ENCODE measurements around the gene ROR1. TPM values are rescaled to one million over a fixed set of nuclear protein-coding genes. Genes with fewer than 3 reads are reported as not detected.

Gene ROR1
- polyA plus RNA-seq, 1 of the 3 experiments (the other 2 are of a cell fraction): 4.0 TPM

DNA sequence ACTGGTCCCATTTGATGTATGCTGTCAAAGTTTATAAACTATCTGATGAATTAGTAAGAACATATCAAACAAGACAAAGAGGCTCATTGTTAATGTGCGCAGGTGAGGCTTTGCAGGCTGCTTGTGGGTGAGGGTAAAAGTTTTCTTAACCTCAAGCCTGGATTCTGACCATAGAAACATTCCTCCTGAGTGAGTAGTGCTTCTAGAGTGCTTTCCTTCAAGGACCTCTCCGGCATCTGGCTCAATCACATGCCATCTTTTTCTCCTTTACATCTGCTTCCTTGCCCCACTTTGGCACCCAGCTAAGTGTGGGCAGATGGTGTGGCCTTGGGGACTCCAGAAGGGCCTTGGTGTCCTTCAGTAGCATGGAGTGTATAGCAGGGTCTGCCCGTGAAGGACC is 104.0 kb downstream of the ROR1 start (continued):
- TF ChIP-seq, protein P1, sequence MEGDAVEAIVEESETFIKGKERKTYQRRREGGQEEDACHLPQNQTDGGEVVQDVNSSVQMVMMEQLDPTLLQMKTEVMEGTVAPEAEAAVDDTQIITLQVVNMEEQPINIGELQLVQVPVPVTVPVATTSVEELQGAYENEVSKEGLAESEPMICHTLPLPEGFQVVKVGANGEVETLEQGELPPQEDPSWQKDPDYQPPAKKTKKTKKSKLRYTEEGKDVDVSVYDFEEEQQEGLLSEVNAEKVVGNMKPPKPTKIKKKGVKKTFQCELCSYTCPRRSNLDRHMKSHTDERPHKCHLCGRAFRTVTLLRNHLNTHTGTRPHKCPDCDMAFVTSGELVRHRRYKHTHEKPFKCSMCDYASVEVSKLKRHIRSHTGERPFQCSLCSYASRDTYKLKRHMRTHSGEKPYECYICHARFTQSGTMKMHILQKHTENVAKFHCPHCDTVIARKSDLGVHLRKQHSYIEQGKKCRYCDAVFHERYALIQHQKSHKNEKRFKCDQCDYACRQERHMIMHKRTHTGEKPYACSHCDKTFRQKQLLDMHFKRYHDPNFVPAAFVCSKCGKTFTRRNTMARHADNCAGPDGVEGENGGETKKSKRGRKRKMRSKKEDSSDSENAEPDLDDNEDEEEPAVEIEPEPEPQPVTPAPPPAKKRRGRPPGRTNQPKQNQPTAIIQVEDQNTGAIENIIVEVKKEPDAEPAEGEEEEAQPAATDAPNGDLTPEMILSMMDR (IDR thresholded peaks at IDR 0.05): no peak
- TF ChIP-seq TAF1 (IDR thresholded peaks at IDR 0.05; ENCODE audit: borderline replicate concordance, low read depth, low read length) (no peak), NRF1 (IDR thresholded peaks at IDR 0.05; ENCODE audit: low read depth, low read length) (no peak), YY1 (IDR thresholded peaks at IDR 0.05; ENCODE audit: low read depth) (no peak), FOXM1 (IDR thresholded peaks at IDR 0.05; ENCODE audit: low read depth) (no peak)
- TF ChIP-seq, protein P2, sequence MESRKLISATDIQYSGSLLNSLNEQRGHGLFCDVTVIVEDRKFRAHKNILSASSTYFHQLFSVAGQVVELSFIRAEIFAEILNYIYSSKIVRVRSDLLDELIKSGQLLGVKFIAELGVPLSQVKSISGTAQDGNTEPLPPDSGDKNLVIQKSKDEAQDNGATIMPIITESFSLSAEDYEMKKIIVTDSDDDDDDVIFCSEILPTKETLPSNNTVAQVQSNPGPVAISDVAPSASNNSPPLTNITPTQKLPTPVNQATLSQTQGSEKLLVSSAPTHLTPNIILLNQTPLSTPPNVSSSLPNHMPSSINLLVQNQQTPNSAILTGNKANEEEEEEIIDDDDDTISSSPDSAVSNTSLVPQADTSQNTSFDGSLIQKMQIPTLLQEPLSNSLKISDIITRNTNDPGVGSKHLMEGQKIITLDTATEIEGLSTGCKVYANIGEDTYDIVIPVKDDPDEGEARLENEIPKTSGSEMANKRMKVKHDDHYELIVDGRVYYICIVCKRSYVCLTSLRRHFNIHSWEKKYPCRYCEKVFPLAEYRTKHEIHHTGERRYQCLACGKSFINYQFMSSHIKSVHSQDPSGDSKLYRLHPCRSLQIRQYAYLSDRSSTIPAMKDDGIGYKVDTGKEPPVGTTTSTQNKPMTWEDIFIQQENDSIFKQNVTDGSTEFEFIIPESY (IDR thresholded peaks at IDR 0.05; ENCODE audit: borderline replicate concordance, low read depth): no peak

DNA sequence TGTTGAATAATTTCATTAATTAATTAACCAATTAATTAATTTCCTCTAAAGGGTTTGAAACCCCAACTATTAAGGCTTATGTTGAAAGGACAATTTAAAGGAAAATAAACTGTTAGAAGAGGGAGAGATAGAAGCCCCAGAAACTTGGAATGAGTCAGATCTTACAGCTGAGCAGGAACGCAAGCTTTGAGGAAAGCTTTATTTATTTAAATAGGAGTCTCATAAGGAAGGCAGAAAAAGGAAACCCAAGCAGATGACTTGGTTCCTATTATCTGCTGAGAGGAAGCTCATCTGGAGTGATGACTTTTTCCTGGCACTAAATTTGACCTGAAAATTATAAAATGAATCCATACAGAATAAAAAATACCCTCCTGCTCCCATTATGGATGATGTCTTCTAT is 105.1 kb downstream of the ROR1 start:
- H3K4me1 ChIP-seq (ENCODE audit: control insufficient read depth in 1 of 2, insufficient read depth in 2 of 2, low read depth in 1 of 2, low read length in 1 of 2): peaks cover 23 to 24% of the 10 kb centered on the region in 2 experiments
- ChIA-PET CTCF (interaction anchor here (1.1 kb wide), 1 partner anchor 105 kb away, joined by 3 read pairs; the partner anchor contains the start of gene ROR1), POLR2A (no interaction called here)
- no peaks in the 10 kb centered on the region for H3K27me3 ChIP-seq (ENCODE audit: insufficient read depth)
- peaks cover 12% of the 10 kb centered on the region for H3F3A ChIP-seq (replicated peaks; ENCODE audit: insufficient read depth)
- no peaks in the 10 kb centered on the region for H3K79me2 ChIP-seq (ENCODE audit: insufficient read depth)
- H3K9me3 ChIP-seq: no peaks in the 10 kb centered on the region
- H3K27ac ChIP-seq (ENCODE audit: low read depth in 2 of 2, low read length in 1 of 2): peak overlapping the region in 1 of 2 experiments; percentile 93; a peak in 2 of 4 replicates
- H3K36me3 ChIP-seq (replicated peaks in 1 of 2; ENCODE audit: control insufficient read depth in 1 of 2, insufficient read depth in 2 of 2, low read length in 1 of 2): no peaks in the 10 kb centered on the region
- no peak for DNase-seq
- H3K9me2 ChIP-seq: no peaks in the 10 kb centered on the region
- H3K9ac ChIP-seq: no peak overlapping the region
- peak overlapping the region; percentile 10; the same call in 1 of the 2 replicates for H3K4me2 ChIP-seq
- 0% methylated on average over 1 of the region's 1 CpG for WGBS (ENCODE audit: low lambda C conversion rate)
- no peaks in the 10 kb centered on the region for H4K20me1 ChIP-seq (ENCODE audit: insufficient read depth)
- H2AFZ ChIP-seq (ENCODE audit: low read depth): no peak overlapping the region
- no peak overlapping the region for H3K4me3 ChIP-seq (ENCODE audit: low read depth in 2 of 2, low read length in 1 of 2)
- TF ChIP-seq MEF2A (IDR thresholded peaks at IDR 0.05; ENCODE audit: borderline replicate concordance, low read depth) (no peak), GATA2 (CRISPR knock-in tag; IDR thresholded peaks at IDR 0.05) (no peak), RCOR1 (IDR thresholded peaks at IDR 0.05; ENCODE audit: low read length) (no peak), NFIC (IDR thresholded peaks at IDR 0.05; ENCODE audit: borderline replicate concordance) (no peak), SIN3A (IDR thresholded peaks at IDR 0.05; ENCODE audit: borderline replicate concordance, low read depth, low read length) (no peak), EZH2phosphoT487 (IDR thresholded peaks at IDR 0.05; ENCODE audit: borderline replicate concordance, low read depth) (no peak), CHD2 (IDR thresholded peaks at IDR 0.05; ENCODE audit: low read length, partially characterized antibody) (no peak), FOSL2 (IDR thresholded peaks at IDR 0.05; ENCODE audit: borderline replicate concordance, low read depth) (no peak), TEAD4 (IDR thresholded peaks at IDR 0.05; ENCODE audit: borderline replicate concordance, insufficient read depth) (no peak), FOXM1 (IDR thresholded peaks at IDR 0.05; ENCODE audit: low read depth) (no peak)
- TF ChIP-seq, protein P3, sequence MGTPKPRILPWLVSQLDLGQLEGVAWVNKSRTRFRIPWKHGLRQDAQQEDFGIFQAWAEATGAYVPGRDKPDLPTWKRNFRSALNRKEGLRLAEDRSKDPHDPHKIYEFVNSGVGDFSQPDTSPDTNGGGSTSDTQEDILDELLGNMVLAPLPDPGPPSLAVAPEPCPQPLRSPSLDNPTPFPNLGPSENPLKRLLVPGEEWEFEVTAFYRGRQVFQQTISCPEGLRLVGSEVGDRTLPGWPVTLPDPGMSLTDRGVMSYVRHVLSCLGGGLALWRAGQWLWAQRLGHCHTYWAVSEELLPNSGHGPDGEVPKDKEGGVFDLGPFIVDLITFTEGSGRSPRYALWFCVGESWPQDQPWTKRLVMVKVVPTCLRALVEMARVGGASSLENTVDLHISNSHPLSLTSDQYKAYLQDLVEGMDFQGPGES (IDR thresholded peaks at IDR 0.05; ENCODE audit: low read depth, low read length): no peak
- TF ChIP-seq, protein P4, sequence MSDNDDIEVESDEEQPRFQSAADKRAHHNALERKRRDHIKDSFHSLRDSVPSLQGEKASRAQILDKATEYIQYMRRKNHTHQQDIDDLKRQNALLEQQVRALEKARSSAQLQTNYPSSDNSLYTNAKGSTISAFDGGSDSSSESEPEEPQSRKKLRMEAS (IDR thresholded peaks at IDR 0.05; ENCODE audit: low read depth): no peak
